HG03469 (cell line): Measurements from ENCODE around the gene ERCC5.

ENCODE experiments used
- ATAC-seq: cut with Tn5 transposase; IDR thresholded peaks from one replicate; pipeline ENCODE4 v1.9.1; 2021; ENCODE audit warnings: mild to moderate bottlenecking, moderate library complexity, moderate number of reproducible peaks; ENCODE audit not compliant: unreplicated experiment

ERCC5 gene

GRCh38 chr13:102881819-102882686 lies 36.2 kb downstream of the ERCC5 start:
- no peak for ATAC-seq

GRCh38 chr13:102892503-102892902 lies 46.7 kb downstream of the ERCC5 start:
- ATAC-seq, result no peak

- no peak for ATAC-seq
Measured at GRCh38 chr13:102897371-102898138, 51.7 kb downstream of the ERCC5 start.

GRCh38 chr13:102900193-102900608 lies 54.4 kb downstream of the ERCC5 start:
- no peak for ATAC-seq

GRCh38 chr13:102901056-102901455 lies 55.2 kb downstream of the ERCC5 start:
- ATAC-seq, result no peak

DNA sequence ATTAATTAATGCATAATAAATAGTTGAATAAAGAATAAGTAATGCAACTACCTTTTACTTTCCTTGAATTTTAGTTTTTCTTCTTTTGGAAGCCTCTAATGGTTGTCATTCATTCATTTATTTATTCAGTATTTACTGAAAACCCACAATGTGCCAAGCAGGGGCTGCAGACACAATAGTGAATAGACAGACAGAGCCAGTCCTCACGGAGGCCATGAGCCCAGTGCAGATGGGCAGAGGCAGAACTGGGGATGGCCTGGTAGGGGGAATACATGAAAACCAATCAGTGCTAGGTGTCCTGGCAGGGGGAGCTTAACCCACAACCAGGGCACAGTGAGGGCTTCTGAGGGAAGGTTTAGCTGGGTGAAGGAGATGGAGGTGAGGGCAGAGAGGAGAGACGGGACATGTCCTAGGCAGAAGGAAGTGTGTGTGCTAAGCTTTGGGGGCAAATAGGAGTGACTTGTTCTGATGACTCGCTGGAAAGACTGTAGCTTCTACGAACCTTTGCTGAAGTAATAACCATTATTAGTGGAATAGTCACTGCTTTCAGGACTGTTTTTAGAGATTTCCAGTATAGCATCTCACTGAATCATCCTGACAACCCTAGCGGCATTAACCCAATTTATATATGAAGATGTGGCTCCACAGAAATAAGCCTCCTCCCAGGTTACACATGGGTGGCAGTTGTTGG lies 55.9 kb downstream of the ERCC5 start:
- ATAC-seq, result no peak

DNA sequence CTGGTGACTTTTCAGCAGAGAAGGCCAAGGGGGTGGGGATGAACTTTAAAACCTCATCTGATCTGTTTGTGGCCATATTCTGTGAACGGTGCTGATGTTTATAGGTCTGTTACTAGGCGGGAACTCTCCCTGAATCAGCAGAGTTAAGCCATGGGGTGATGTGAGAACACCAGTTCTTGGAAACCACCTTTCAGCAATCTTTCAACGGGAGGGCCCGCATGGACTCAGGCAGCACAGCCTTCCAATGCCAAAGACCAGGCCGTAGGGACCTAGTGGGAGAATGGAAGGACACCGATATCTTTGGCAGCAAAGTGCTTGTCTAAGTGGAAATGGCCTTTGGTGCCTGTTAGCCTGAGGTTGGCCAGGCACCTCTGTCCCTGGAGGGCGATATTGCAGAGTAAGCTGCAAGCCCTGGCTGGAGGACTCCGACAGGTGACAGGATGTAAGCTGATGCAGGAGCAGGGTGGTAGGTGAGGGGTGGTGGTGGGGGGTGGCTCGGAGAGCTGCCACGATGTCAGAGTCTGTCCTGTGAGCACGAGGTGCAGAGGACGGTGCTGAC lies 57.0 kb downstream of the ERCC5 start:
- no peak for ATAC-seq

GRCh38 chr13:102903659-102904407 lies 58.0 kb downstream of the ERCC5 start:
- ATAC-seq, result no peak

GRCh38 chr13:102904408-102904862 lies 58.6 kb downstream of the ERCC5 start:
- ATAC-seq, result no peak

GRCh38 chr13:102905905-102906771 lies 60.3 kb downstream of the ERCC5 start:
- ATAC-seq, result no peak

DNA sequence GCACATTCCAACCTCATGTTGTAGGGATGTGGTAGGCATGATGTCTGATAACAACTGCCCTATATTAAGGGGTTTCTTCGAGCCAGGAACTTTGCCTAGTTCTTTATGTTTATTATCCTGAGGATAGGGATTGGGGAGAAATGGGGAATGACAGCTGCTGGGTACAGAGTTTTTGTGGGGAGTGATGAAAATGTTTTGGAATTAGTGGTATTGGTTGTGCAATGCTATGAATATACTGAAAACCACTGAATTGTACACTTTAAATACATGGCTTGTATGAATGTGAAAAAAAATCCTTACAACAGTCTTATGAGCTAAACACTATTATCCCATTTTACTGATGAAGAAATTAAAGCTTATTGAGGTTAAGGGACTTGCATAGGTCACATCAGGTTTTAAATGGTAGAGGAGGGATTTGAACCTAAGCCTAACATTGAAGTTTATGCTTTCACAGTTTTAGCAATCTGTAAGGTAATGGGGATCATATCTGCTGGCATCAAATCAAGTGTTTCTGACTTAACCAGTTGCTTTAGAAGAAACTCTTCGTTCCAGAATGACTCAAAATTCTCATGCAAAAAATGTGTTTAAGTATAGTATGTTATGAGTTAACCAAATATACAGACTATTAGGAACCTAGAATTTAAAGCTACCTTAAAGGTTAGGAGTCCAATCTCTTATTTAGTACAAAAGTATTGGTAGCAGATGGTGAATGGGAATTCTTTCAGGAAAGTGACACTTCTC lies 61.4 kb downstream of the ERCC5 start:
- peak; percentile 79 for ATAC-seq

GRCh38 chr13:102907886-102908515 lies 62.2 kb downstream of the ERCC5 start:
- ATAC-seq, result no peak

DNA sequence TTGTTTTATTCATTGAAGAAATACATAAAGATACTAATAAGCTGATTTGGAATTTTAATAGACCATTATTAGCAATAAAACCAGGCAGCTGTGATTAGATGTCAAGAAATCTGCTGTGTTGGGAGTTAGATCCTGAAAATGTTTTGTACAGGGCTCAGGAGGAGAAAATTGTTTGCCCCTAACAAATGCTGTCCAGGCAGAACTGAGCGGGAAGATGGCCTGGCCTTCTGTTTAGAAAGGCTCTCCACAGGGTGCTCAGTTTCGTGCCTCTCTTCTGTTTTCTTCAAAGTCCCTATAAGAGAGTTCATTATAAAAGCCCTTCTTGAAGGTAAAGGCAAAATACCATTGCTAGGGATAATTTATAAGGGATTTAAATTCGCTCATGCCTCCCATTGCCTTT lies 64.1 kb downstream of the ERCC5 start:
- ATAC-seq, result no peak

- no peak for ATAC-seq
Measured at GRCh38 chr13:102911336-102911735, 65.5 kb downstream of the ERCC5 start.

DNA sequence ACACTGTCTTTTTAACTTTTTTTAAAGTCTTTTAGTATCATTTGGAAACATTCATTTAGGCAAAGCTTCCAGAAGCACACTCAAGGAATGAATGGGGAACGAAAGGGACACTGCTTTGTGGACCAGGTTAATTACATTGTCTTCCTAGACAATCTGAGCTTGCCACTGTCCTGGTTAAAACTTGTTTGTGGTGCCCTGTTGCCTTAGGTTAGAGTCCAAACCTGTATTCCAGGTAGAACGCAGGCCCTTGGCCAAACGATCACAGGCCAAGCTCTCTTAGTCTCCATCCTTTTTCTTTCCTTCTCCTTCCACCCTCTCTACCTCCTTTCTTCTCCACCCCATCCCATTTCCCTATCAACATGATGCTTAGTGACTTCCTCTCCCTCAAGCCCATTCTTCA lies 66.8 kb downstream of the ERCC5 start:
- ATAC-seq, result no peak

GRCh38 chr13:102913914-102914313 lies 68.1 kb downstream of the ERCC5 start:
- no peak for ATAC-seq

DNA sequence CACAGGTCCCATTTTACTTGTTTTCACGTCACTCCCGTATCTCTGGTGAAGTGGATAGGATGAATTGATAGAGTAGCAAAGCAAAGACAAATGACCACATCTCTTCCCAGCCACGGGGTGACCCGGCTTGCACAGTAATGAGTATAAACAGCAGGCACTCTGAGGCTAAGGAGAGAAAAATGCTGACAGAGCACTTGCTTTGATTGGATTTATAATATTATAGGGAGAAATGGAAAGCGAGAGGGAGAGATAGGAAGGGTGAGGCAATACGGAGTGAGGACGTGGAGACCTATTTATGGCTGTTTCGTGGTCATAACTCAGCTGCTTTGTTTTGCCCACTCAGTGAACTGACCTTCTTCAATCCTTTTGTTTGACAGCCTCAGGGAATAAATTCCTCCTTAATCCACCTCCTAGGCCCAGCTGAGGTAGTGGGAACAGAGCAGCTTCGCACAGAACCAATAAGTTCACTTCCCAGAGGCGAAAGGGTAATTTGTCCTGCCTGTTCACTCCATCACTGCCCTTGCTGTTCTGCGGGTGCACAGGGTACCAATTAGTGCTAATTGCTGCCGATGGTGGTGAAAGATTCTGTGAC lies 68.6 kb downstream of the ERCC5 start:
- ATAC-seq, result no peak

- no peak for ATAC-seq
Measured at GRCh38 chr13:102915393-102915930, 69.6 kb downstream of the ERCC5 start.
